Panc1 (cell line): ENCODE measurements around the gene DRAM1. TPM values are rescaled to one million over a fixed set of nuclear protein-coding genes. Genes with fewer than 3 reads are reported as not detected.

ENCODE experiments used
- ATAC-seq: fragments of 200-7000 bp; cut with Tn5 transposase; 2 replicates; pipeline ENCODE4 v1.9.1; 2020; ENCODE audit warnings: mild to moderate bottlenecking, moderate library complexity
- BruUV-seq: library from RNA; stranded (reverse); fragments of 400-500 nt; replicated peaks from 2 replicates; lab custom pipeline; 2021; lab: Mats Ljungman, UMichigan
- CTCF ChIA-PET: fragments of 300-600 bp; sonication (Branson Sonifier 250); formaldehyde crosslinking; loops from one replicate; lab custom pipeline; 2022; ENCODE audit warnings: antibody characterized with exemption; lab: Charles Lee
- POLR2A ChIA-PET: fragments of 300-600 bp; sonication (Branson Sonifier 250); formaldehyde crosslinking; loops from one replicate; lab custom pipeline; 2022; ENCODE audit warnings: antibody characterized with exemption; lab: Charles Lee
- DNase-seq: peaks from one replicate; pipeline ENCODE4 v3.0.0-alpha.2; 2010; ENCODE audit warnings: low read depth, low spot score
- H3K27ac ChIP-seq: 2 replicates; pipeline ENCODE4 v1.5.1; 2011; ENCODE audit warnings: mild to moderate bottlenecking, low read length, inconsistent platforms
- H3K27me3 ChIP-seq: fragments of 200-500 bp; sonication (Bioruptor generic); 2 replicates; pipeline ENCODE4 v1.6.0; 2014; ENCODE audit warnings: low read length, inconsistent platforms; ENCODE audit not compliant: control insufficient read depth, insufficient read depth
- H3K36me3 ChIP-seq: fragments of 200-500 bp; sonication (Bioruptor generic); 2 replicates; pipeline ENCODE4 v1.5.1; 2014; ENCODE audit warnings: inconsistent platforms, mild to moderate bottlenecking, low read length, moderate library complexity; ENCODE audit not compliant: control insufficient read depth, insufficient read depth
- H3K4me1 ChIP-seq: 2 replicates; pipeline ENCODE4 v1.5.1; 2011; ENCODE audit warnings: inconsistent platforms, mild to moderate bottlenecking, low read length, moderate library complexity; ENCODE audit not compliant: control insufficient read depth, insufficient read depth
- H3K4me3 ChIP-seq, 2 experiments: 2 replicates each; pipeline ENCODE4 v1.5.1; 2011 to 2012; ENCODE audit warnings: low read depth in 2 of 2, low read length in 2 of 2, mild to moderate bottlenecking in 2 of 2, inconsistent platforms in 1 of 2, moderate library complexity in 1 of 2
- H3K9me3 ChIP-seq: fragments of 200-500 bp; sonication (Bioruptor generic); 2 replicates; pipeline ENCODE4 v1.5.1; 2014; ENCODE audit warnings: low read depth, mild to moderate bottlenecking, inconsistent platforms, low read length, moderate library complexity; ENCODE audit not compliant: control insufficient read depth, insufficient read depth
- SIN3A ChIP-seq: IDR thresholded peaks from 2 replicates; pipeline ENCODE4 v1.6.1; 2012; ENCODE audit warnings: low read depth, mild to moderate bottlenecking, low read length, moderate library complexity, borderline replicate concordance; ENCODE audit not compliant: insufficient read depth
- TCF7L2 ChIP-seq: IDR thresholded peaks from 2 replicates; pipeline ENCODE4 v1.6.1; 2011; ENCODE audit warnings: mild to moderate bottlenecking, low read depth, low read length, inconsistent platforms
- in situ Hi-C: cut with HindIII; loops from 2 replicates; pipeline ENCODE4 v1.10.0; 2016; ENCODE audit warnings: low sequenced_read_pairs, low pct_unique_long_range_greater_than_20kb
- intact Hi-C: fragments of 100-400 bp; cut with micrococcal nuclease; formaldehyde crosslinking; loops from one replicate; pipeline ENCODE4 v1.10.0; 2022; ENCODE audit not compliant: unreplicated experiment
- total RNA-seq: library from RNA; stranded (reverse); gene quantifications from one replicate; pipeline ENCODE4 v1.2.1, GENCODE V29; 2021; ENCODE audit not compliant: unreplicated experiment
- TF ChIP-seq, protein P1 (sequence below), 2 experiments: IDR thresholded peaks; 2 replicates each; pipeline ENCODE4 v1.6.1; 2011 to 2012; ENCODE audit warnings: low read depth in 2 of 2, control low read depth in 1 of 2, low read length in 1 of 2, mild to moderate bottlenecking in 1 of 2, moderate library complexity in 1 of 2; ENCODE audit not compliant: insufficient read depth in 1 of 2
- TF ChIP-seq, protein P2 (sequence below): fragments of 450-650 bp; IDR thresholded peaks from 2 replicates; pipeline ENCODE4 v1.5.1; 2017; ENCODE audit warnings: mild to moderate bottlenecking

DRAM1 gene
- total RNA-seq, 1 experiment from 2014 or later = 19.2 TPM

DNA sequence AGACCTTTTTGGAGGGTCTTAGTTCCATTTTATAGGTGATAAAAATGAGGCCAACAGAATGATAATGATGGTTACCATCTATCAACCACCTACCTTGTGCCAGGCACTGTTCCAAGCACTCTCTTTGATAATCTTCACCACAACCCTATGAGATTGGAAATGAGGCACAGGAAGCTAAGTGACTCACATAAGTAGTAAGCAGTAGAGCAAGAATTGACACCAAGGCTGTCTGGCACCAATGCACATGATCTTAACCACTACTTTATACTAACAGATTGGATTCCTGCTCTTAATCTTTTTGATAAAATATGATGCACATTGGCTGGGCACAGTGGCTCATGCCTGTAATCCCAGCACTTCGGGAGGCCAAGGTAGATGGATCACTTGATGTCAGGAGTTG is 91.4 kb downstream of the DRAM1 start:
- TF ChIP-seq, protein P1, sequence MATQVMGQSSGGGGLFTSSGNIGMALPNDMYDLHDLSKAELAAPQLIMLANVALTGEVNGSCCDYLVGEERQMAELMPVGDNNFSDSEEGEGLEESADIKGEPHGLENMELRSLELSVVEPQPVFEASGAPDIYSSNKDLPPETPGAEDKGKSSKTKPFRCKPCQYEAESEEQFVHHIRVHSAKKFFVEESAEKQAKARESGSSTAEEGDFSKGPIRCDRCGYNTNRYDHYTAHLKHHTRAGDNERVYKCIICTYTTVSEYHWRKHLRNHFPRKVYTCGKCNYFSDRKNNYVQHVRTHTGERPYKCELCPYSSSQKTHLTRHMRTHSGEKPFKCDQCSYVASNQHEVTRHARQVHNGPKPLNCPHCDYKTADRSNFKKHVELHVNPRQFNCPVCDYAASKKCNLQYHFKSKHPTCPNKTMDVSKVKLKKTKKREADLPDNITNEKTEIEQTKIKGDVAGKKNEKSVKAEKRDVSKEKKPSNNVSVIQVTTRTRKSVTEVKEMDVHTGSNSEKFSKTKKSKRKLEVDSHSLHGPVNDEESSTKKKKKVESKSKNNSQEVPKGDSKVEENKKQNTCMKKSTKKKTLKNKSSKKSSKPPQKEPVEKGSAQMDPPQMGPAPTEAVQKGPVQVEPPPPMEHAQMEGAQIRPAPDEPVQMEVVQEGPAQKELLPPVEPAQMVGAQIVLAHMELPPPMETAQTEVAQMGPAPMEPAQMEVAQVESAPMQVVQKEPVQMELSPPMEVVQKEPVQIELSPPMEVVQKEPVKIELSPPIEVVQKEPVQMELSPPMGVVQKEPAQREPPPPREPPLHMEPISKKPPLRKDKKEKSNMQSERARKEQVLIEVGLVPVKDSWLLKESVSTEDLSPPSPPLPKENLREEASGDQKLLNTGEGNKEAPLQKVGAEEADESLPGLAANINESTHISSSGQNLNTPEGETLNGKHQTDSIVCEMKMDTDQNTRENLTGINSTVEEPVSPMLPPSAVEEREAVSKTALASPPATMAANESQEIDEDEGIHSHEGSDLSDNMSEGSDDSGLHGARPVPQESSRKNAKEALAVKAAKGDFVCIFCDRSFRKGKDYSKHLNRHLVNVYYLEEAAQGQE (IDR thresholded peaks at IDR 0.05; ENCODE audit: insufficient read depth in 1 of 2, low read depth in 2 of 2, low read length in 1 of 2) = no peak
- no peak for TF ChIP-seq SIN3A
- no peak for TF ChIP-seq TCF7L2
- TF ChIP-seq, protein P2, sequence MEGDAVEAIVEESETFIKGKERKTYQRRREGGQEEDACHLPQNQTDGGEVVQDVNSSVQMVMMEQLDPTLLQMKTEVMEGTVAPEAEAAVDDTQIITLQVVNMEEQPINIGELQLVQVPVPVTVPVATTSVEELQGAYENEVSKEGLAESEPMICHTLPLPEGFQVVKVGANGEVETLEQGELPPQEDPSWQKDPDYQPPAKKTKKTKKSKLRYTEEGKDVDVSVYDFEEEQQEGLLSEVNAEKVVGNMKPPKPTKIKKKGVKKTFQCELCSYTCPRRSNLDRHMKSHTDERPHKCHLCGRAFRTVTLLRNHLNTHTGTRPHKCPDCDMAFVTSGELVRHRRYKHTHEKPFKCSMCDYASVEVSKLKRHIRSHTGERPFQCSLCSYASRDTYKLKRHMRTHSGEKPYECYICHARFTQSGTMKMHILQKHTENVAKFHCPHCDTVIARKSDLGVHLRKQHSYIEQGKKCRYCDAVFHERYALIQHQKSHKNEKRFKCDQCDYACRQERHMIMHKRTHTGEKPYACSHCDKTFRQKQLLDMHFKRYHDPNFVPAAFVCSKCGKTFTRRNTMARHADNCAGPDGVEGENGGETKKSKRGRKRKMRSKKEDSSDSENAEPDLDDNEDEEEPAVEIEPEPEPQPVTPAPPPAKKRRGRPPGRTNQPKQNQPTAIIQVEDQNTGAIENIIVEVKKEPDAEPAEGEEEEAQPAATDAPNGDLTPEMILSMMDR = no peak
- ChIA-PET POLR2A (no interaction called here), CTCF (no interaction called here)
- H3K4me1 ChIP-seq = no peaks in the 10 kb centered on the region
- ATAC-seq (no peak), DNase-seq (no peak)
- intact Hi-C loops (no loop called here), in situ Hi-C loops (no loop called here)
- no peaks in the 10 kb centered on the region for H3K36me3 ChIP-seq
- no peaks in the 10 kb centered on the region for H3K9me3 ChIP-seq
- no TSS peak for BruUV-seq
- H3K4me3 ChIP-seq = no peak overlapping the region
- H3K27ac ChIP-seq = no peak overlapping the region
- no peaks in the 10 kb centered on the region for H3K27me3 ChIP-seq

Other genes with a start within 250 kb of the DRAM1 start
- gene CHPT1, start 179.9 kb upstream of the DRAM1 start, total RNA-seq = 78.3 TPM
- gene SYCP3, start 138.1 kb upstream of the DRAM1 start, total RNA-seq = not detected
- gene GNPTAB, start 46.6 kb upstream of the DRAM1 start, total RNA-seq = 40.8 TPM
- 21.5 TPM for gene WASHC3, start 184.4 kb downstream of the DRAM1 start, total RNA-seq
- 47.7 TPM for gene NUP37, start 242.5 kb downstream of the DRAM1 start, total RNA-seq
- gene PARPBP, start 242.6 kb downstream of the DRAM1 start, total RNA-seq = 14.3 TPM